HAP-1 (cell line): Measurements from ENCODE around the gene FGF22.

ENCODE experiments used
- DNase-seq, 2 experiments: peaks; one replicate each; pipeline ENCODE4 v3.0.0-alpha.2; 2016 to 2020; ENCODE audit warnings: low spot score in 2 of 2
- H3K27me3 ChIP-seq: fragments of 250-450 bp; sonication (Bioruptor Pico); 2 replicates; pipeline ENCODE4 v1.5.1; 2020; ENCODE audit warnings: low read depth, mild to moderate bottlenecking, moderate library complexity
- H3K36me3 ChIP-seq: fragments of 250-450 bp; sonication (Bioruptor Pico); replicated peaks from 2 replicates; pipeline ENCODE4 v1.5.1; 2020; ENCODE audit warnings: mild to moderate bottlenecking
- H3K4me1 ChIP-seq: fragments of 250-450 bp; sonication (Bioruptor Pico); 2 replicates; pipeline ENCODE4 v1.5.1; 2020; ENCODE audit warnings: mild to moderate bottlenecking
- H3K4me3 ChIP-seq: fragments of 250-450 bp; sonication (Bioruptor Pico); 2 replicates; pipeline ENCODE4 v1.5.1; 2020; ENCODE audit warnings: mild to moderate bottlenecking, moderate library complexity
- H3K9me3 ChIP-seq: fragments of 250-450 bp; sonication (Bioruptor Pico); 2 replicates; pipeline ENCODE4 v1.5.1; 2020; ENCODE audit warnings: mild to moderate bottlenecking, moderate library complexity
- in situ Hi-C: fragments of 300-500 bp; cut with MboI; formaldehyde crosslinking; loops from 3 replicates; pipeline ENCODE4 v1.14.3; 2020; ENCODE audit warnings: low sequenced_read_pairs, inconsistent platforms, mixed read lengths

Gene FGF22

DNA sequence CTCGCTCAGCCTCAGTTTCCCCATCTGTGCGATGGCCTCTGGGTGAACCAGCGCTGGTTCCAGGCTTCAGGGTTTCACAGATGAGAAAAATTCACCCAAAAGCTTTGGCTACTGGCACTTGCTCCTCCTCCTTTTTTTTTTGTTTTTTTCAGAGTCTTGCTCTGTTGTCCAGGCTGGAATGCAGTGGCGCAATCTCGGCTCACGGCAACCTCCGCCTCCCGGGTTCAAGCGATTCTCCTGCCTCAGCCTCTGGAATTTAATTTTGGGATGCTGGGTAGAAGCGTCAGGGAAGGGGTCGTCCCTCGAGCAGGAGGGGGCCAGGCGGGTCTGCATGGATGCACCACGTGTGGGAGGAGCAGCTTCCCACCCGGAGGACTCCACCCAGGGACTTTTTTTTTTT, 48.5 kb downstream of the FGF22 start:
- Histone ChIP-seq H3K4me1 (no peaks in the 10 kb centered on the region), H3K36me3 (no peaks in the 10 kb centered on the region), H3K9me3 (no peaks in the 10 kb centered on the region), H3K4me3 (no peak overlapping the region), H3K27me3 (no peaks in the 10 kb centered on the region)
- in situ Hi-C loops, result no loop called here
- no peak for DNase-seq

DNA sequence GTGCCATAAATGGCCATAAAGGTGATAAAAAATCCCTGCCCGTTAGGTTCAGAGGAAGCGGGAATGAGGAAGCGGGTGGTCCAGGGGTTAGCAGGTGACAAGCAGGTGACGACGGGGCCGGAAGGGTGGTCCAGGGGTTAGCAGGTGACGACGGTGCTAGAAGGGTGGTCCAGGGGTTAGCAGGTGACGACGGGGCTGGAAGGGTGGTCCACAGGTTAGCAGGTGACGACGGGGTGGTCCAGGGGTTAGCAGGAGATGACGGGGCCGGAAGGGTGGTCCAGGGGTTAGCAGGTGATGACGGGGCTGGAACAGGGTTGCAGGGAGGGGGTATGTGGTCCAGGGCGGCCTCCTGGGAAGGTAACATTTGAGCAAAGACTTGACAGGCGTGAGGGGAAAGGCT, 49.3 kb downstream of the FGF22 start:
- in situ Hi-C loops, result no loop called here
- no peaks in the 10 kb centered on the region for H3K9me3 ChIP-seq
- no peak for DNase-seq
- no peaks in the 10 kb centered on the region for H3K27me3 ChIP-seq
- no peaks in the 10 kb centered on the region for H3K36me3 ChIP-seq
- H3K4me3 ChIP-seq, result no peak overlapping the region
- no peaks in the 10 kb centered on the region for H3K4me1 ChIP-seq

DNA sequence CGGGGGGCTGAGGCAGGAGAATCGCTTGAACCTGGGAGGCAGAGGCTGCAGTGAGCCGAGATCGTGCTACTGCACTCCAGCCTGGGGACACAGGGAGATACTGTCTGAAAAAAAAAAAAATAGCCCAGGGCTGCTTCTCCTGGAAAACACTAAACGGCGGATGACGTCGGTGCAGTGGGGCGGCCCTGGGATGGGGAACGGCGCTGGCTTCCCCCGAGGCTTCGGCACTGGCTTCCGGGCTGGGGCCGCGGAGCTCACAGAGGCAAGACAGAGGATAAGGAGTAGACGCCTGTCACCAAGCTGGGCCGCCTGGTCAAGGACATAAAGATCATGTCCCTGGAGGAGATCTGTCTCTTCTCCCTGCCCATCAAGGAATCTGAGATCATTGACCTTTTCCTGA, 50.5 kb downstream of the FGF22 start:
- H3K4me1 ChIP-seq, result no peaks in the 10 kb centered on the region
- H3K27me3 ChIP-seq, result peaks cover 6% of the 10 kb centered on the region; the same call in 1 of the 2 replicates
- H3K9me3 ChIP-seq, result no peaks in the 10 kb centered on the region
- H3K4me3 ChIP-seq, result no peak overlapping the region
- in situ Hi-C loops, result no loop called here
- DNase-seq, result no peak
- H3K36me3 ChIP-seq, result no peaks in the 10 kb centered on the region
